Stimulated activated CD8-positive, alpha-beta memory T cell treated with anti-CD3 and anti-CD28 coated beads, Interleukin-12 subunit alpha, Interleukin-12 subunit beta, amount 100 ng/mL, for 24 hours (primary cell): Measurements from ENCODE around the gene CD47.
A peak's percentile ranks its signal among the peaks of the same experiment; 100 is the strongest.

Source experiments
- DNase-seq: peaks from one replicate; pipeline ENCODE4 v3.0.0-alpha.2; 2020; ENCODE audit errors: extremely low read depth

The CD47 gene

DNA sequence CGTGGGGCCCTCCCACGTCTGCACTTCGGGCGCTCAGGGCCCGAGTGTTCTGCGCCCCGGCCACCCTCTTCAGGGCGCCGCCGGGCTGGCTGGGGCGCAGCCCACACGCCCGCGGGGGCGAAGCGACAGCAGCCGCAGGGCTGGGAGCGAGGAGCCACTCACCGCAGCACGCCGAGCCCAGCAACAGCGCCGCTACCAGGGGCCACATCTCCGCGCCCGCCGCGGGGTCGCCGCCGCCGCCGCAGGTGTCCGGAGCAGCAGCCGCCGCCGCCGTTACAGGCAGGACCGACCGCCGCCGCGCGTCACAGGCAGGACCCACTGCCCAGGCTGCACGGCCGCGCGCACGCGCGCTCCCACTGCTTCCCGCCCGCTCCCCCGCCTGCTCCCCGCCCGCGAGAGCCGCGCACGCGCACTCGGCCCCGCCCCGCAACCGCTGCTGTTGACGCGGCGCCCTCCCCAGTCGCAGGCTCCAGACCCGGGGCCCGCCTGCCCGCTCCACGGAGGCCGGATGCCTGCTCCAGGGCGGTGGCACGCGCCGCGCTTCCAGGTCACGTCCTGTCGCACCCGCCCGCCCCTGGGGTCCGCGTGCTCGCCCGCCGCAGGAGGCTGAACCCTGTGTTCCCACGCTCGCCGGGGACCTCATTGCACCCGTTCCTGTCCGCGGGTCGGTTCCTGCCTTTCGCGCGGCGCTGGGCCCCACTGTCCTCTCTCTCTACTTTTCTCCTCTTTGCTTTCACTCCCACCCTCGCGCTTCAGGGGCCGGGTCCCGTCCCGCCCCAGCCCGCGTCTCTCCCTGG lies at the start of gene CD47:
Gene CD47 (minus strand): TSS at position 331 of the 797 bp plus-strand sequence. CDS start 123 bp downstream, at position 208.
- DNase-seq: peak; percentile 89

DNA sequence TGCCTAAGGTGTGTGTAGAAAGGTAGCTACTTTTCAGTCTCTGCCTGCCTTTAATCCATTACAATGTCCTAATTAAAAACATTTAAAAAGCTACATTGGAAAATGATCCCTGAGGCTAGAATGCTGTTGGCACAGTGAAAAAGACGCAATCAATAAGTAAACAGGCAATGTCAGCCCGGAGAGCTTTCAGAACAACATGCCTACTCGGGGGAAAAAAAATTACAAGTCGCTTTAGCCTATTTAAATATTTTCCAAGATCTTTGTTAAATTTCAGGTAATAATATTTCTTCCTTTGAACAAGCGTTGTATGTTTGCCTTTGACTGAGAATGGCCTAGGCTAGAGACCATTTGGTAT lies 46.6 kb upstream of the CD47 start:
- DNase-seq: no peak

- DNase-seq: no peak
Measured at GRCh38 chr3:108136561-108137459, 46.0 kb upstream of the CD47 start.

- no peak for DNase-seq
Measured at GRCh38 chr3:108134555-108134880, 43.7 kb upstream of the CD47 start.

- no peak for DNase-seq
Measured at GRCh38 chr3:108133858-108134554, 43.2 kb upstream of the CD47 start.

DNA sequence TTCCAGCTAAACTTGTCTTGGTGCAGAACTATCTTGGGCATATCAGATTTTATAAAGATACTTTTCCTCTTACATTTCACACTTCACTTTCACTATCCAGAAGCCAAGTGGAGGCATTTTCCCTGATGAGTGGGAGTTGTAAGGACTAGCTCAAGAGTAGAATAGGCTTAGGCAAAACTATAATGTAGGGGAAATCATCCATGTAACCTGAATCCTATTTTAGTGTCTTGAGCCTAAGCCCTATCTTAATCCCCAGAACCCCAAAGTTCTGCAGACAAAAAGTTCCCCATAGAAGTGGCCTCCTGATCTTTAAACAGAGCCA lies 42.2 kb upstream of the CD47 start:
- no peak for DNase-seq

GRCh38 chr3:108131475-108132134 lies 40.8 kb upstream of the CD47 start:
- DNase-seq: no peak

DNA sequence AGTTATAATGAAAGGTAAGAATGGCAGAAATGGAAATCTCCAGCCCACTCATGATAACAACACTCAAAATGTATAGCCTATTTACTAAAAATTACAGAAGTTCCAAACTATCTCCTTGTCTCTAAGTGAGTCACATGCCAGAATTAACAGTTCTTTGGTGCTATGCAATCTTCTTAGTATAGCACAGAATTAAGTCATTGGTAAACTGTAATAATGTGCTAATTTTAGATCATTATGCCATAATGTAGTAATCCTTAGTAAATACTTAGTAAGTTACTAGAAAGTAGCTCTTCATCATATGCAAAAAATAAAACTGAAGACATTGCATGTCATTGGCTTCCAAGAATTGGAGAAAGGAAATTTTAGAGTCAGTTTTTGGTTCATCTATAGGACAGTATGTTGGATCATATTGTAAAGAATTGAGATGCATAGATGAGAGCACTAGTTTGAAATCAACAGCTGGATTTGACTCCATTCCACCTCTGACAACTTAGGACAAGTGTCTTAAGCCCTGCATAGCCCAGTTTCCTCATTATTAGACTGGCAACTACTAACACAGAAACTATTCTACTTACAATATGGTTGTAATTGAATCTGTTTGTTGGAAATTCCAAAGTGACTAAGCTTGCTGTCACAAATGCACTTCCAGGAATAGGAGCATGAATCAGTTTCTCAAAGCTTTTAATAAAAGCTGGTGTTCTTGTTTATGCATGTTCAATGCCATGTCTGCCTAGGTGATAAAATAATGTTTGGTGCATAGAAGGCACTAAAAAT lies 40.1 kb upstream of the CD47 start:
- DNase-seq: no peak

GRCh38 chr3:108130236-108130635 lies 39.4 kb upstream of the CD47 start:
- no peak for DNase-seq

GRCh38 chr3:108127301-108127988 lies 36.6 kb upstream of the CD47 start:
- peak; percentile 21 for DNase-seq

- no peak for DNase-seq
Measured at GRCh38 chr3:108126348-108126747, 35.5 kb upstream of the CD47 start.

DNA sequence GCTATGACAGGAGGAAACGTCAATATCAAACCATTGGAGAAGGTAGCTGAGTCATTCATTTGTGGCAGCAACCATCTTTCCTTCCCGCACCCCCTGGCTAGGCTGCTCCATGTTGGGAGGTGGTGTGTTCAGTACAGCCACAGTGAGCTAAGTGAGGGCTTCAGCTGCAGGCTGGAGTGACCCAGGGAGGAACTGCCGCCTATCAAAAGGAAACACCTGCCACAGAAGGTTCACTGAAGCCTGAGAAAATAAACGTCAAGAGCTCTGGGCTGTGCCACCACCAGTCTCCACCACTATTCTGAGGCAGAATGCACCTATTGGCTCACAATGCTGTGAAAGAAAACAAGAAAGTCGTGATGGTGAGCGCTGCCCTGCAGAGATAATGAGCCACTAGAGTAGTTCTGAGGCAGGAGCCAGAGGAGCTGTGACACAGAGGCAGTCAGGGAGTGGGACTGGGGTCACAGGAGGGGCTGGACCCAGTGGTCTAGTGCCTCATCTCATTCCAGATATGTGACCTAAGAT lies 34.8 kb upstream of the CD47 start:
- peak; percentile 26 for DNase-seq

DNA sequence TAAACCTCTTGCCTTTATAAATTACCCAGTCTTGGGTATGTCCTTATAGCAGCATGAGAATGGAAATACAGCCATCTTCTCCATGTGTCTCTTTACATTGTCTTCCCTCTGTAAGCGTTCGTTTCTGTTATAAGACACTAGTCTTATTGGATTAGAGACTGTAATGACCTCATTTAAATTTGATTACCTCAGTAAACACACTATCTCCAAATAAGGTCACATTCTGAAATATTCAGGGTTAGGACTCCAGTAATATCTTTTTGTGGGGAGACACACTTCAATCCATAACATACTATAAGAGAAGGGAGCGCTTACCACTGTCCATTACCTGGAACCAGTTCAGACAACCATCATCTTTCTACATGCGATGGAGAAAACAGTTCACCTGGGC lies 34.3 kb upstream of the CD47 start:
- no peak for DNase-seq

GRCh38 chr3:108124337-108125152 lies 33.7 kb upstream of the CD47 start:
- DNase-seq: peak; percentile 34

DNA sequence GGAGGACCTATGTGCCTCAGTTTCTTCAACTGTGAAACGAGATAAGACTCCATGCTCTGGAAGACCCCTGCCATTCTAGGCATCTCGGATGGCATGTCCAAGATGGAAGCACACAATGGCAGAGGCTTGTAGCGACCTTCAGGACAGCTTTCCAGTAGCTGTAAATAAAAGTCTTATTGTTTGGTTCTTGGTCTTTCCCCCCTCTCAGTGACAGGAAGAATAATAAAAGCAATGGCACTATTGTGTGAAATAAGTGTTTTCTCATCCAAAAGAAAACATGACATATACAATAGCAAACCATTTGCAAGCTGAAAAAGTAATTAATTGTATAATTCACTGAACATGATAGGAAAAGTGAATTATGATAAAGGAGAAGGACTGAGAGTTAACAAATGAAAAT lies 32.5 kb upstream of the CD47 start:
- DNase-seq: no peak

DNA sequence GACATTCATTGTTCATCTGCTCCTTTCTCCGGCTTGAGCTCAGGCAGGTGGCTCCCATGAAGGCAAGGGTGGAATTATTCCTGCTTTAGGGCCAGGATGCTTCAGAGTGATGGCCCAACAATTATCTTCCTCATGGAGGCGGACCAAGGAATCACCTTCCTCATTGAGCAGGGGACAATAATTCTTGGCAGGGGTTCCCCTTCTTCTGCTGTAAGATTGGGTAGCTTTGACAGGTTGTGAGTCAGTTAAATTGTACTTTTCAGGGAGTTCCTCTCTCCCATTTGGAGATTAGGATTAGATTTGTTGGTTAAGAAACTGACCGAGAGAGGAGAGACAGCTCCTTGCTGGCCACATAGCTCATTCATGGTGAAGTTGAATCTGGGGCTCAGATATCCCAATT lies 31.4 kb upstream of the CD47 start:
- no peak for DNase-seq

DNA sequence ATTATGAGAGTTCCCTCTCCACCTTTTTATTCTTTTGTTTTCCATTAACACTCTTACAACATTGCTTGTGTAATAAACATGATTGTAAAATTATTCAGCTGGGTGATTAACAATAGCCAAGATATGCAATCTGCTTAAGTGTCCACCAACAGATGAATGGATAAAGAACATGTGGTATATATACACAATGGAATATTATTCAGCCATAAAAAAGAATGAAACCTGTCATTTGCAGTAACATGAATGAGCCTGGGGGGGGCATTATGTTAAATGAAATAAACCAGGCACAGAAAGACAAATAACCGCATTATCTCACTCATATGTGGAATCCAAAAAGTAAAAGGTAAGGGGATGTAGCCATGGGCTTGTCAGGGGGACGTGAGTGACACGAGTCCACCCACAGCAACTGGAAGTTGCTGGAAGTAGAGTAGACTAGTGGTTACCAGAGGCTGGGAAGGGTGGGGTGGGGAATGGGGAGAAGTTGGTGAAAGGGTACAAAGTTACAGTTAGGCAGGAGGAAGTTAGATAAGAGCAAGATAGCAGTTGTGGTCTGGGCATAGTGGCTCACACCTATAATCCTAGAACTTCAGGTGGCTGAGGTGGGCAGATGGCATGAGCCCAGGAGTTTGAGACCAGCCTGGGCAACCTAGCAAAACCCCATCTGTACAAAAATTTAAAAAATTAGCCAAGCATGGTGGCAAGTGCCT lies 28.7 kb upstream of the CD47 start:
- no peak for DNase-seq

- DNase-seq: no peak
Measured at GRCh38 chr3:108118038-108118768, 27.4 kb upstream of the CD47 start.
